GM19328 (cell line): ENCODE results near the gene MAB21L1.

Experiments
- ATAC-seq: cut with Tn5 transposase; IDR thresholded peaks from one replicate; pipeline ENCODE4 v1.9.1; 2021; ENCODE audit warnings: mild to moderate bottlenecking, moderate library complexity; ENCODE audit not compliant: unreplicated experiment

The MAB21L1 gene

GRCh38 chr13:35475960-35476943 lies at the start of gene MAB21L1:
TSS of gene MAB21L1 (minus strand) at chr13:35476689. CDS start at chr13:35476138, 551 bp downstream.
- no peak for ATAC-seq

- ATAC-seq, result no peak
Observed at GRCh38 chr13:35524171-35524570, 47.7 kb upstream of the MAB21L1 start.

- no peak for ATAC-seq
Observed at GRCh38 chr13:35518337-35518946, 42.0 kb upstream of the MAB21L1 start.

- ATAC-seq, result no peak
Observed at GRCh38 chr13:35514801-35515502, 38.5 kb upstream of the MAB21L1 start.

- ATAC-seq, result no peak
Observed at GRCh38 chr13:35514061-35514477, 37.6 kb upstream of the MAB21L1 start.

GRCh38 chr13:35512271-35512920 lies 35.9 kb upstream of the MAB21L1 start:
- no peak for ATAC-seq

- no peak for ATAC-seq
Observed at GRCh38 chr13:35502456-35502855, 26.0 kb upstream of the MAB21L1 start.

- no peak for ATAC-seq
Observed at GRCh38 chr13:35501661-35502235, 25.3 kb upstream of the MAB21L1 start.

GRCh38 chr13:35500144-35500543 lies 23.7 kb upstream of the MAB21L1 start:
- no peak for ATAC-seq

GRCh38 chr13:35499676-35500075 lies 23.2 kb upstream of the MAB21L1 start:
- ATAC-seq, result no peak

GRCh38 chr13:35499196-35499662 lies 22.7 kb upstream of the MAB21L1 start:
- no peak for ATAC-seq

GRCh38 chr13:35498231-35498630 lies 21.7 kb upstream of the MAB21L1 start:
- ATAC-seq, result no peak

- no peak for ATAC-seq
Observed at GRCh38 chr13:35496761-35497386, 20.4 kb upstream of the MAB21L1 start.

GRCh38 chr13:35496006-35496405 lies 19.5 kb upstream of the MAB21L1 start:
- no peak for ATAC-seq

- ATAC-seq, result no peak
Observed at GRCh38 chr13:35489050-35489449, 12.6 kb upstream of the MAB21L1 start.

- ATAC-seq, result no peak
Observed at GRCh38 chr13:35485424-35485823, 8.9 kb upstream of the MAB21L1 start.

- ATAC-seq, result no peak
Observed at GRCh38 chr13:35484384-35484783, 7.9 kb upstream of the MAB21L1 start.

GRCh38 chr13:35483761-35484160 lies 7.3 kb upstream of the MAB21L1 start:
- no peak for ATAC-seq

- ATAC-seq, result no peak
Observed at GRCh38 chr13:35482527-35482926, 6.0 kb upstream of the MAB21L1 start.

GRCh38 chr13:35481777-35482176 lies 5.3 kb upstream of the MAB21L1 start:
- no peak for ATAC-seq
